Measurements from ENCODE around the gene APOC4.

DNA sequence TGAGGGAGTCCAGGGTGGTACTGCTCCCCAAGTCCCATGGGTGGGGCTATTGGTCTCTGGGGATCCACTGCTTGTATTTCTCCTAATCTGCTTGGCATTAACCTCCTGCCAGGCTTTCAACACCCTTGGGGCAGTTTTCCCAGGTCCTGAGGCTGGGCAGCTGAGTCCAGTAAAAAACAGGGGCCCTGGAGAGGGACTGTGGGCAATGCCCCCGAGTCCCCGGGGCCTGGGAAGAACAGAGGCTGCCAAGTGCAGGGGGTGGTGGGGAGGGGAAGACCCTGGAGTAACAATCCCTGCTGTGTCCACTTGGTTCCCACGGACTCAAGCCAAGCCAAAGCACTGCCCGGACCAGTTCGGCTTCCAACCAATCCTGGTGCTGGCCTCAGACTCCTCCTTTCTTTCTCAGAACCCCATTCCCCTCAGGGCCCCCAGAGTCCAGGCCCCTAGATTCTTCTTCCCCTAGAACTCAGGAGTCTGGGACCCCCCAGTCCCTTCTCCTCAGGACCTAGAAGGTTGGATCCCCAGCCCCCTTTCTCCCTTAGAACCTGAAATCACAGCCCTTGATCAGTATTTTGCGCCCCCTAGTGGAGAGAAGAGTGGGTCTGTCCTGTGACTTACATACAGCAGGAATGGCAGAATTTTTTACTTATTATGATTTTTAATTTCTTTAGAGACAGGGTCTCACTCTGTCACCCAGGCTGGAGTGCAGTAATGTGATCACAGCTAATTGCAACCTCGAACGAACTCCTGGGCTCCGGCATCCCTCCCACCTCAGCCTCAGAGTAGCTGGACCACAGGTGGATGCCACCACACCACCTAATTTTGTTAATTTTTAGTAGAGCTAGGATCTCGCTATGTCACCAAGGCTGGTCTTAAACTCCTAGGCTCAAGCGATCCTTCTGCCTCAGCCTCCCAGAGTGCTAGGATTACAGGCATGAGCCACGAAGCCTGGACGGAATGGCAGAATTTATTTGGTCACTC, 9.4 kb downstream of the APOC4 start:
- TF ChIP-seq POLR2A (IDR thresholded peaks at IDR 0.05) (no peak), POLR2AphosphoS5 (IDR thresholded peaks at IDR 0.05) (no peak), EP300 (IDR thresholded peaks at IDR 0.05) (no peak)
- TF ChIP-seq, protein P1, sequence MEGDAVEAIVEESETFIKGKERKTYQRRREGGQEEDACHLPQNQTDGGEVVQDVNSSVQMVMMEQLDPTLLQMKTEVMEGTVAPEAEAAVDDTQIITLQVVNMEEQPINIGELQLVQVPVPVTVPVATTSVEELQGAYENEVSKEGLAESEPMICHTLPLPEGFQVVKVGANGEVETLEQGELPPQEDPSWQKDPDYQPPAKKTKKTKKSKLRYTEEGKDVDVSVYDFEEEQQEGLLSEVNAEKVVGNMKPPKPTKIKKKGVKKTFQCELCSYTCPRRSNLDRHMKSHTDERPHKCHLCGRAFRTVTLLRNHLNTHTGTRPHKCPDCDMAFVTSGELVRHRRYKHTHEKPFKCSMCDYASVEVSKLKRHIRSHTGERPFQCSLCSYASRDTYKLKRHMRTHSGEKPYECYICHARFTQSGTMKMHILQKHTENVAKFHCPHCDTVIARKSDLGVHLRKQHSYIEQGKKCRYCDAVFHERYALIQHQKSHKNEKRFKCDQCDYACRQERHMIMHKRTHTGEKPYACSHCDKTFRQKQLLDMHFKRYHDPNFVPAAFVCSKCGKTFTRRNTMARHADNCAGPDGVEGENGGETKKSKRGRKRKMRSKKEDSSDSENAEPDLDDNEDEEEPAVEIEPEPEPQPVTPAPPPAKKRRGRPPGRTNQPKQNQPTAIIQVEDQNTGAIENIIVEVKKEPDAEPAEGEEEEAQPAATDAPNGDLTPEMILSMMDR (IDR thresholded peaks at IDR 0.05): peak in 5 of 7 experiments; percentile 64 to 97 (median 83)

Measured in stomach (tissue), 4 donors.